HepG2 (cell line): ENCODE results near the gene PC. TPM values are rescaled to one million over a fixed set of nuclear protein-coding genes. Genes with fewer than 3 reads are reported as not detected.

Source experiments
- ATAC-seq: fragments of 200-7000 bp; cut with Tn5 transposase; 3 replicates; pipeline ENCODE4 v1.9.1; 2020; ENCODE audit warnings: mild to moderate bottlenecking, moderate library complexity
- BruUV-seq: library from RNA; stranded (reverse); fragments of 400-500 nt; replicated peaks from 2 replicates; lab custom pipeline; 2021; lab: Mats Ljungman, UMichigan
- CTCF ChIA-PET: fragments of 300-600 bp; formaldehyde crosslinking; extraction: SDS; loops from one replicate; lab custom pipeline; 2021; ENCODE audit warnings: low total read pairs, inconsistent platforms, low intra/inter-chr PET ratio; lab: Yijun Ruan, JAX
- POLR2A ChIA-PET: fragments of 350-600 bp; sonication (Branson Sonifier 250); formaldehyde crosslinking; loops from one replicate; lab custom pipeline; 2020; ENCODE audit warnings: antibody characterized with exemption, inconsistent platforms; lab: Yijun Ruan, JAX
- DNase-seq: peaks from one replicate; pipeline ENCODE4 v3.0.0-alpha.2; 2015; ENCODE audit warnings: low spot score
- FAIRE-seq: peaks from 3 replicates; lab custom pipeline; 2011; peaks lifted over from hg19 to GRCh38; lab: Jason Lieb, UNC
- H2AFZ ChIP-seq: one replicate; pipeline ENCODE4 v1.6.1; 2011; ENCODE audit warnings: low read length, inconsistent platforms
- H3K27ac ChIP-seq: fragments of 300-600 bp; 3 replicates; pipeline ENCODE4 v1.8.0; 2011; ENCODE audit warnings: mixed run types, mild to moderate bottlenecking, mixed read lengths, low read length, inconsistent platforms; ENCODE audit not compliant: insufficient read depth; ENCODE audit errors: extremely low read length
- H3K27me3 ChIP-seq, 2 experiments: fragments of 200-600 bp in 1 of 2; 2 replicates in 1 of 2; 3 replicates in 1 of 2; pipeline versions ENCODE4 v1.6.0 to v1.8.0; 2011; ENCODE audit warnings: low read length in 2 of 2, mild to moderate bottlenecking in 2 of 2, moderate library complexity in 2 of 2, inconsistent platforms in 1 of 2; ENCODE audit not compliant: insufficient read depth in 2 of 2, control insufficient read depth in 1 of 2
- H3K36me3 ChIP-seq, 2 experiments: fragments of 200-600 bp in 1 of 2; replicated peaks in 1 of 2; 2 replicates in 1 of 2; 3 replicates in 1 of 2; pipeline versions ENCODE4 v1.5.1 to v1.8.0; 2011; ENCODE audit warnings: low read length in 2 of 2, inconsistent platforms in 1 of 2; ENCODE audit not compliant: insufficient read depth in 2 of 2, control insufficient read depth in 1 of 2
- H3K4me1 ChIP-seq: 2 replicates; pipeline ENCODE4 v1.5.1; 2012; ENCODE audit warnings: low read length, inconsistent platforms; ENCODE audit not compliant: insufficient read depth
- H3K4me2 ChIP-seq: 2 replicates; pipeline ENCODE4 v1.6.0; 2011; ENCODE audit warnings: low read depth, low read length, inconsistent platforms
- H3K4me3 ChIP-seq, 3 experiments: fragments of 200-600 bp in 1 of 3; sonication (generic), shearing (Covaris generic) in 1 of 3; replicated peaks in 1 of 3; 2 replicates each; pipeline ENCODE4 v1.5.1; 2011 to 2016; ENCODE audit warnings: low read length in 3 of 3, inconsistent platforms in 2 of 3, low read depth in 2 of 3, mild to moderate bottlenecking in 2 of 3, control low read depth in 1 of 3, mixed read lengths in 1 of 3; ENCODE audit not compliant: insufficient read depth in 1 of 3
- H3K79me2 ChIP-seq: one replicate; pipeline ENCODE4 v1.6.1; 2011; ENCODE audit warnings: low read length, inconsistent platforms; ENCODE audit not compliant: insufficient read depth
- H3K9ac ChIP-seq: 2 replicates; pipeline ENCODE4 v1.6.0; 2011; ENCODE audit warnings: mild to moderate bottlenecking, low read depth, low read length, inconsistent platforms; ENCODE audit not compliant: insufficient read depth
- H3K9me3 ChIP-seq: 2 replicates; pipeline ENCODE4 v1.5.1; 2012; ENCODE audit warnings: mild to moderate bottlenecking, low read length
- H4K20me1 ChIP-seq: 2 replicates; pipeline ENCODE4 v1.6.0; 2011; ENCODE audit warnings: inconsistent platforms, mild to moderate bottlenecking, low read length, moderate library complexity; ENCODE audit not compliant: insufficient read depth
- ATRX ChIP-seq: sonication (generic); formaldehyde crosslinking; IDR thresholded peaks from 2 replicates; pipeline ENCODE4 v1.4.0; 2020; ENCODE audit warnings: missing genetic modification reagents, borderline replicate concordance
- CBX5 ChIP-seq: sonication (generic); formaldehyde crosslinking; IDR thresholded peaks from 2 replicates; pipeline ENCODE4 v1.4.0; 2020; ENCODE audit warnings: missing genetic modification reagents, borderline replicate concordance
- CHD2 ChIP-seq: IDR thresholded peaks from 2 replicates; pipeline ENCODE4 v1.6.1; 2011; ENCODE audit warnings: low read depth, low read length, improper control_type of control experiment
- EED ChIP-seq: sonication (generic); formaldehyde crosslinking; IDR thresholded peaks from 2 replicates; pipeline ENCODE4 v1.5.0; 2020; ENCODE audit warnings: mild to moderate bottlenecking, missing genetic modification reagents
- HNRNPH1 ChIP-seq: fragments of 200-400 bp; formaldehyde crosslinking; optimal IDR thresholded peaks from 2 replicates; pipeline ENCODE3; 2017; ENCODE audit warnings: mild to moderate bottlenecking, low read depth, low read length
- MAZ ChIP-seq, 2 experiments: sonication (generic) in 1 of 2; formaldehyde crosslinking in 1 of 2; IDR thresholded peaks; 2 replicates each; pipeline versions ENCODE4 v1.5.0 to v1.6.1; 2012 to 2020; ENCODE audit warnings: low read depth in 2 of 2, mild to moderate bottlenecking in 2 of 2, borderline replicate concordance in 1 of 2, improper control_type of control experiment in 1 of 2, low read length in 1 of 2, missing genetic modification reagents in 1 of 2, moderate library complexity in 1 of 2
- NCOA5 ChIP-seq: sonication (generic); formaldehyde crosslinking; IDR thresholded peaks from 2 replicates; pipeline ENCODE4 v1.4.0; 2020; ENCODE audit warnings: missing genetic modification reagents
- PAF1 ChIP-seq: IDR thresholded peaks from 2 replicates; pipeline ENCODE4 v1.6.1; 2016; ENCODE audit warnings: missing genetic modification reagents, missing compliant biosample characterization
- RNF2 ChIP-seq: fragments of 450-650 bp; conservative IDR thresholded peaks from 2 replicates; pipeline ENCODE4 v1.6.1; 2016; ENCODE audit warnings: low read depth
- RORA ChIP-seq: sonication (generic); formaldehyde crosslinking; IDR thresholded peaks from 2 replicates; pipeline ENCODE4 v1.5.0; 2020; ENCODE audit warnings: mild to moderate bottlenecking, missing genetic modification reagents, moderate library complexity
- TP53 ChIP-seq: sonication (generic); formaldehyde crosslinking; conservative IDR thresholded peaks from 2 replicates; pipeline ENCODE4 v1.4.0; 2020; ENCODE audit warnings: missing genetic modification reagents
- ZNF7 ChIP-seq: IDR thresholded peaks from 2 replicates; pipeline ENCODE4 v1.6.1; 2016; ENCODE audit warnings: missing biosample characterization, missing genetic modification reagents
- ZNF737 ChIP-seq: sonication (generic); formaldehyde crosslinking; IDR thresholded peaks from 2 replicates; pipeline ENCODE4 v1.5.0; 2020; ENCODE audit warnings: missing genetic modification reagents, mild to moderate bottlenecking, borderline replicate concordance
- WGBS: methylation state at CpG from one replicate; pipeline ENCODE4 v1.1.6; 2017; ENCODE audit warnings: low lambda C conversion rate; 5-methylcytosine and 5-hydroxymethylcytosine counted together
- in situ Hi-C: cut with HindIII; loops from 2 replicates; pipeline ENCODE4 v1.10.0; 2017; ENCODE audit warnings: low pct_unique_long_range_greater_than_20kb; ENCODE audit not compliant: extremely low pct_ligation_motif_present
- intact Hi-C: fragments of 100-400 bp; cut with micrococcal nuclease; formaldehyde crosslinking; loops from one replicate; pipeline ENCODE4 v1.10.0; 2022; ENCODE audit not compliant: unreplicated experiment
- polyA plus RNA-seq, 8 experiments: library from polyadenylated mRNA; depleted of rRNA in 3 of 8; stranded (reverse) in 7 of 8; unstranded in 1 of 8; fragments of >200 nt; fragmentation: Illumina TruSeq in 4 of 8; extraction: Trizol in 4 of 8; gene quantifications; 2 replicates each; pipeline versions ENCODE4 v1.2.1 to v1.2.3, GENCODE V29; 2011 to 2016; ENCODE audit warnings: low read depth in 4 of 8, missing spikeins in 1 of 8, mixed read lengths in 1 of 8; ENCODE audit not compliant: insufficient read depth in 1 of 8
- total RNA-seq, 5 experiments: library from RNA; depleted of rRNA; stranded (reverse); fragments of >200 nt; fragmentation: Illumina TruSeq; extraction: Trizol; gene quantifications; 2 replicates each; pipeline ENCODE4 v1.2.3, GENCODE V29; 2016; ENCODE audit warnings: low read depth in 1 of 5
- TF ChIP-seq, protein P1 (sequence below): sonication (generic); formaldehyde crosslinking; conservative IDR thresholded peaks from 2 replicates; pipeline ENCODE4 v1.4.0; 2020; ENCODE audit warnings: mild to moderate bottlenecking, missing genetic modification reagents, moderate library complexity
- TF ChIP-seq, protein P2 (sequence below): sonication (generic); formaldehyde crosslinking; IDR thresholded peaks from 2 replicates; pipeline ENCODE4 v1.4.0; 2020; ENCODE audit warnings: mild to moderate bottlenecking, missing genetic modification reagents
- TF ChIP-seq, protein P3 (sequence below): sonication (generic); formaldehyde crosslinking; IDR thresholded peaks from 2 replicates; pipeline ENCODE4 v1.9.0; 2021; ENCODE audit warnings: missing genetic modification reagents, mild to moderate bottlenecking, borderline replicate concordance
- TF ChIP-seq, protein P4 (sequence below): sonication (generic); formaldehyde crosslinking; IDR thresholded peaks from 2 replicates; pipeline ENCODE4 v1.4.0; 2020; ENCODE audit warnings: missing genetic modification reagents

Gene PC
- total and polyA plus RNA-seq, 2 of the 13 experiments (the other 11 are each of a cell fraction or from before 2014, with no cell fraction given), result 29.0 to 39.0 TPM

DNA sequence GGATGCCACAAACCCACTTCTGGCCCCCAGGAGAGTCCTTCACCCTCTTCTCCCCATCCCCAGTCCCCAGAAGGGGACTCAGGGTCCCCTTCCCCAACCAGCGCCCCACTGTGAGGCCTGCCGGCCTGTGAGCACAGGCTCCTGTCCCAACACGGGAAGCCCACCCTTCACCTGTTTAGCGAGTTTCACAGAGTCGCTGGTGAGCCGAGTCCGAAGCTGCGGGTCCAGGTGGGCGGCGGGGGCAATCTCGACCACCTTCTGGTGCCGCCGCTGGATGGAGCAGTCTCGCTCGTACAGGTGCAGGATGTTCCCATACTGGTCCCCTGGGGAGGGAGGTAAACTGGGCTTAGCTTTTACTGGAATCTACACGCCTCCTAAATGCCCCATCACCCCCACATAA is 88.1 kb downstream of the PC start (continued):
- TF ChIP-seq, protein P1, sequence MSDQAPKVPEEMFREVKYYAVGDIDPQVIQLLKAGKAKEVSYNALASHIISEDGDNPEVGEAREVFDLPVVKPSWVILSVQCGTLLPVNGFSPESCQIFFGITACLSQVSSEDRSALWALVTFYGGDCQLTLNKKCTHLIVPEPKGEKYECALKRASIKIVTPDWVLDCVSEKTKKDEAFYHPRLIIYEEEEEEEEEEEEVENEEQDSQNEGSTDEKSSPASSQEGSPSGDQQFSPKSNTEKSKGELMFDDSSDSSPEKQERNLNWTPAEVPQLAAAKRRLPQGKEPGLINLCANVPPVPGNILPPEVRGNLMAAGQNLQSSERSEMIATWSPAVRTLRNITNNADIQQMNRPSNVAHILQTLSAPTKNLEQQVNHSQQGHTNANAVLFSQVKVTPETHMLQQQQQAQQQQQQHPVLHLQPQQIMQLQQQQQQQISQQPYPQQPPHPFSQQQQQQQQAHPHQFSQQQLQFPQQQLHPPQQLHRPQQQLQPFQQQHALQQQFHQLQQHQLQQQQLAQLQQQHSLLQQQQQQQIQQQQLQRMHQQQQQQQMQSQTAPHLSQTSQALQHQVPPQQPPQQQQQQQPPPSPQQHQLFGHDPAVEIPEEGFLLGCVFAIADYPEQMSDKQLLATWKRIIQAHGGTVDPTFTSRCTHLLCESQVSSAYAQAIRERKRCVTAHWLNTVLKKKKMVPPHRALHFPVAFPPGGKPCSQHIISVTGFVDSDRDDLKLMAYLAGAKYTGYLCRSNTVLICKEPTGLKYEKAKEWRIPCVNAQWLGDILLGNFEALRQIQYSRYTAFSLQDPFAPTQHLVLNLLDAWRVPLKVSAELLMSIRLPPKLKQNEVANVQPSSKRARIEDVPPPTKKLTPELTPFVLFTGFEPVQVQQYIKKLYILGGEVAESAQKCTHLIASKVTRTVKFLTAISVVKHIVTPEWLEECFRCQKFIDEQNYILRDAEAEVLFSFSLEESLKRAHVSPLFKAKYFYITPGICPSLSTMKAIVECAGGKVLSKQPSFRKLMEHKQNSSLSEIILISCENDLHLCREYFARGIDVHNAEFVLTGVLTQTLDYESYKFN, result no peak
- TF ChIP-seq CBX5 (CRISPR knock-in tag) (no peak), HNRNPH1 (no peak), RORA (CRISPR knock-in tag) (no peak), ZNF737 (CRISPR knock-in tag) (no peak)
- TF ChIP-seq, protein P2, sequence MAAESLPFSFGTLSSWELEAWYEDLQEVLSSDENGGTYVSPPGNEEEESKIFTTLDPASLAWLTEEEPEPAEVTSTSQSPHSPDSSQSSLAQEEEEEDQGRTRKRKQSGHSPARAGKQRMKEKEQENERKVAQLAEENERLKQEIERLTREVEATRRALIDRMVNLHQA, result no peak

DNA sequence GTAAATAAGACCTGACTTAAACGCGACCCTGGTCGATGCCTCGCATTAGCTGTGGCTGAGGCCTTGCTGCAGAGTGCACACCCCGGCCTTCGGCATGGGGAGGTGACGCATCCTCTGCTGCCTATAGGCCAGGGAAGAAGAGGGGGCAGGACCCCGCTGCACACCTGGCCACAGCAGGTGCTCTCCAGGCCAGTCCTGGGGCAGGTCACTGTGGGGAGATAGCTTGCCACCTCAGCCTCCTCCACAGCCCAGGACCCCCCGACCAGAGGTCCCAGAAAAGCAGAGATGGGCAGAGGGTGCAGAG is 88.7 kb downstream of the PC start:
- intact Hi-C loops, result no loop called here
- Histone ChIP-seq H3K36me3 (peaks cover 24 to 60% of the 10 kb centered on the region in 2 experiments; a peak in 4 of 5 replicates), H3K79me2 (no peaks in the 10 kb centered on the region), H4K20me1 (peaks cover 5% of the 10 kb centered on the region), H2AFZ (no peak overlapping the region), H3K4me2 (no peak overlapping the region), H3K4me1 (peaks cover 9% of the 10 kb centered on the region), H3K27ac (no peak overlapping the region), H3K27me3 (no peaks in the 10 kb centered on the region), H3K9ac (no peak overlapping the region), H3K4me3 (no peak overlapping the region), H3K9me3 (no peaks in the 10 kb centered on the region)
- DNase-seq (no peak), FAIRE-seq (no peak), ATAC-seq (no peak)
- over 99% methylated on average over 9 of the region's 9 CpGs for WGBS
- BruUV-seq, result no TSS peak
- CTCF ChIA-PET, result interaction anchor here (0.7 to 1.3 kb wide), 3 partner anchors 38 to 174 kb away, joined by 3 to 5 read pairs (median 4); partner anchors contain the start of gene C11orf86
- in situ Hi-C loops, result no loop called here
- POLR2A ChIA-PET, result no interaction called here
- no peak for TF ChIP-seq ZNF7 (CRISPR knock-in tag)
- TF ChIP-seq, protein P3, sequence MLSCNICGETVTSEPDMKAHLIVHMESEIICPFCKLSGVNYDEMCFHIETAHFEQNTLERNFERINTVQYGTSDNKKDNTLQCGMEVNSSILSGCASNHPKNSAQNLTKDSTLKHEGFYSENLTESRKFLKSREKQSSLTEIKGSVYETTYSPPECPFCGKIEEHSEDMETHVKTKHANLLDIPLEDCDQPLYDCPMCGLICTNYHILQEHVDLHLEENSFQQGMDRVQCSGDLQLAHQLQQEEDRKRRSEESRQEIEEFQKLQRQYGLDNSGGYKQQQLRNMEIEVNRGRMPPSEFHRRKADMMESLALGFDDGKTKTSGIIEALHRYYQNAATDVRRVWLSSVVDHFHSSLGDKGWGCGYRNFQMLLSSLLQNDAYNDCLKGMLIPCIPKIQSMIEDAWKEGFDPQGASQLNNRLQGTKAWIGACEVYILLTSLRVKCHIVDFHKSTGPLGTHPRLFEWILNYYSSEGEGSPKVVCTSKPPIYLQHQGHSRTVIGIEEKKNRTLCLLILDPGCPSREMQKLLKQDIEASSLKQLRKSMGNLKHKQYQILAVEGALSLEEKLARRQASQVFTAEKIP (CRISPR knock-in tag), result no peak
- TF ChIP-seq MAZ (IDR thresholded peaks at IDR 0.05; ENCODE audit: borderline replicate concordance, low read depth, low read length), result no peak
- no peak for TF ChIP-seq MAZ (CRISPR knock-in tag; IDR thresholded peaks at IDR 0.05; ENCODE audit: low read depth)
- no peak for TF ChIP-seq RNF2
- no peak for TF ChIP-seq PAF1 (CRISPR knock-in tag)
- TF ChIP-seq CHD2, result no peak
- TF ChIP-seq, protein P4, sequence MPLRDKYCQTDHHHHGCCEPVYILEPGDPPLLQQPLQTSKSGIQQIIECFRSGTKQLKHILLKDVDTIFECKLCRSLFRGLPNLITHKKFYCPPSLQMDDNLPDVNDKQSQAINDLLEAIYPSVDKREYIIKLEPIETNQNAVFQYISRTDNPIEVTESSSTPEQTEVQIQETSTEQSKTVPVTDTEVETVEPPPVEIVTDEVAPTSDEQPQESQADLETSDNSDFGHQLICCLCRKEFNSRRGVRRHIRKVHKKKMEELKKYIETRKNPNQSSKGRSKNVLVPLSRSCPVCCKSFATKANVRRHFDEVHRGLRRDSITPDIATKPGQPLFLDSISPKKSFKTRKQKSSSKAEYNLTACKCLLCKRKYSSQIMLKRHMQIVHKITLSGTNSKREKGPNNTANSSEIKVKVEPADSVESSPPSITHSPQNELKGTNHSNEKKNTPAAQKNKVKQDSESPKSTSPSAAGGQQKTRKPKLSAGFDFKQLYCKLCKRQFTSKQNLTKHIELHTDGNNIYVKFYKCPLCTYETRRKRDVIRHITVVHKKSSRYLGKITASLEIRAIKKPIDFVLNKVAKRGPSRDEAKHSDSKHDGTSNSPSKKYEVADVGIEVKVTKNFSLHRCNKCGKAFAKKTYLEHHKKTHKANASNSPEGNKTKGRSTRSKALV (CRISPR knock-in tag), result no peak
- no peak for TF ChIP-seq TP53 (CRISPR knock-in tag)
- TF ChIP-seq NCOA5, result no peak
- TF ChIP-seq ATRX (CRISPR knock-in tag), result no peak
- no peak for TF ChIP-seq EED (CRISPR knock-in tag)
